SK-N-SH (cell line): ENCODE data around the gene KRT3. TPM values are rescaled to one million over a fixed set of nuclear protein-coding genes. Genes with fewer than 3 reads are reported as not detected.

Source experiments
- CTCF ChIA-PET: fragments of 300-600, 350-600 bp; formaldehyde crosslinking; extraction: SDS; loops from one replicate; lab custom pipeline; 2021; lab: Yijun Ruan, JAX
- POLR2A ChIA-PET: fragments of 350-600 bp; sonication (Branson Sonifier 250); formaldehyde crosslinking; extraction: SDS; loops from one replicate; lab custom pipeline; 2020; ENCODE audit warnings: antibody characterized with exemption, inconsistent platforms; lab: Yijun Ruan, JAX
- DNase-seq: peaks from one replicate; pipeline ENCODE4 v3.0.0; 2012
- H2AFZ ChIP-seq: fragments of 200-600 bp; sonication (generic); 2 replicates; pipeline ENCODE4 v1.8.1; 2016; ENCODE audit warnings: antibody characterized with exemption, mild to moderate bottlenecking, low read depth
- H3F3A ChIP-seq: fragments of 200-600 bp; sonication (generic); replicated peaks from 2 replicates; pipeline ENCODE3; 2016; ENCODE audit warnings: antibody characterized with exemption, mild to moderate bottlenecking; ENCODE audit not compliant: insufficient read depth
- H3K27ac ChIP-seq, 2 experiments: fragments of 200-500 bp in 1 of 2; fragments of 200-600 bp in 1 of 2; sonication (Bioruptor generic) in 1 of 2; sonication (generic), shearing (Covaris generic) in 1 of 2; 2 replicates each; pipeline versions ENCODE4 v1.5.1 to v1.6.1; 2014 to 2016; ENCODE audit warnings: low read depth in 2 of 2, inconsistent platforms in 1 of 2, low read length in 1 of 2, mild to moderate bottlenecking in 1 of 2, mixed read lengths in 1 of 2
- H3K27me3 ChIP-seq: fragments of 200-600 bp; sonication (generic), shearing (Covaris generic); 2 replicates; pipeline ENCODE4 v1.6.1; 2016; ENCODE audit warnings: mixed run types; ENCODE audit not compliant: insufficient read depth
- H3K36me3 ChIP-seq, 2 experiments: fragments of 200-500 bp in 1 of 2; fragments of 200-600 bp in 1 of 2; sonication (Bioruptor generic) in 1 of 2; sonication (generic) in 1 of 2; replicated peaks in 1 of 2; 2 replicates each; pipeline versions ENCODE3 to v1.5.1; 2014 to 2016; ENCODE audit warnings: low read length in 1 of 2, mild to moderate bottlenecking in 1 of 2; ENCODE audit not compliant: insufficient read depth in 2 of 2, control insufficient read depth in 1 of 2
- H3K4me1 ChIP-seq, 2 experiments: fragments of 200-500 bp in 1 of 2; fragments of 200-600 bp in 1 of 2; sonication (Bioruptor generic) in 1 of 2; sonication (generic), shearing (Covaris generic) in 1 of 2; 2 replicates each; pipeline versions ENCODE4 v1.5.1 to v1.6.1; 2014 to 2016; ENCODE audit warnings: low read depth in 1 of 2, low read length in 1 of 2, mixed run types in 1 of 2; ENCODE audit not compliant: insufficient read depth in 2 of 2, control insufficient read depth in 1 of 2
- H3K4me2 ChIP-seq: fragments of 200-600 bp; sonication (generic), shearing (Covaris generic); 2 replicates; pipeline ENCODE4 v1.6.1; 2017; ENCODE audit warnings: mixed run types
- H3K4me3 ChIP-seq, 2 experiments: fragments of 200-500 bp in 1 of 2; fragments of 200-600 bp in 1 of 2; sonication (Bioruptor generic) in 1 of 2; sonication (generic), shearing (Covaris generic) in 1 of 2; 2 replicates each; pipeline versions ENCODE4 v1.5.1 to v1.8.1; 2014 to 2016; ENCODE audit warnings: low read depth in 2 of 2, inconsistent platforms in 1 of 2, low read length in 1 of 2, mild to moderate bottlenecking in 1 of 2, mixed read lengths in 1 of 2, moderate library complexity in 1 of 2
- H3K79me2 ChIP-seq: fragments of 200-600 bp; sonication (generic); 2 replicates; pipeline ENCODE4 v1.8.1; 2017; ENCODE audit warnings: mild to moderate bottlenecking; ENCODE audit not compliant: insufficient read depth
- H3K9ac ChIP-seq: fragments of 200-600 bp; sonication (generic); 2 replicates; pipeline ENCODE4 v1.6.1; 2017; ENCODE audit warnings: mixed run types
- H3K9me2 ChIP-seq: fragments of 200-600 bp; sonication (generic); 2 replicates; pipeline ENCODE4 v1.6.1; 2017; ENCODE audit warnings: mixed run types
- H3K9me3 ChIP-seq: fragments of 200-600 bp; sonication (generic); 2 replicates; pipeline ENCODE4 v1.6.1; 2017; ENCODE audit warnings: mixed run types, mild to moderate bottlenecking, moderate library complexity
- H4K20me1 ChIP-seq: fragments of 200-600 bp; sonication (generic); 2 replicates; pipeline ENCODE4 v1.6.1; 2017; ENCODE audit warnings: mild to moderate bottlenecking, mixed run types; ENCODE audit not compliant: insufficient read depth
- ELF1 ChIP-seq: IDR thresholded peaks from 2 replicates; pipeline ENCODE4 v1.4.0; 2012
- EP300 ChIP-seq, 2 experiments: IDR thresholded peaks; 2 replicates each; pipeline versions ENCODE4 v1.4.0 to v1.6.1; 2012; ENCODE audit warnings: borderline replicate concordance in 1 of 2, low read depth in 1 of 2, low read length in 1 of 2
- FOSL2 ChIP-seq: IDR thresholded peaks from 2 replicates; pipeline ENCODE4 v1.4.0; 2012; ENCODE audit warnings: low read depth, mild to moderate bottlenecking, moderate library complexity, borderline replicate concordance
- FOXJ3 ChIP-seq: sonication (generic); formaldehyde crosslinking; IDR thresholded peaks from 2 replicates; pipeline ENCODE4 v1.5.1; 2020; ENCODE audit warnings: mild to moderate bottlenecking, missing genetic modification reagents
- FOXM1 ChIP-seq: IDR thresholded peaks from 2 replicates; pipeline ENCODE4 v1.4.0; 2012; ENCODE audit warnings: low read depth, mild to moderate bottlenecking
- GABPA ChIP-seq: IDR thresholded peaks from 2 replicates; pipeline ENCODE4 v1.4.0; 2012; ENCODE audit warnings: low read depth, mild to moderate bottlenecking
- GATA2 ChIP-seq: sonication (generic); formaldehyde crosslinking; IDR thresholded peaks from 2 replicates; pipeline ENCODE4 v1.5.0; 2020; ENCODE audit warnings: mild to moderate bottlenecking, missing genetic modification reagents
- JUND ChIP-seq: IDR thresholded peaks from 2 replicates; pipeline ENCODE4 v1.4.0; 2012
- MEF2A ChIP-seq: IDR thresholded peaks from 2 replicates; pipeline ENCODE4 v1.4.0; 2012; ENCODE audit warnings: low read depth, borderline replicate concordance
- MXI1 ChIP-seq: IDR thresholded peaks from 2 replicates; pipeline ENCODE4 v1.6.1; 2012; ENCODE audit warnings: mild to moderate bottlenecking, low read depth, low read length, improper control_type of control experiment
- NRF1 ChIP-seq: IDR thresholded peaks from 2 replicates; pipeline ENCODE4 v1.6.1; 2012; ENCODE audit warnings: low read depth, mild to moderate bottlenecking, low read length
- PBX3 ChIP-seq: IDR thresholded peaks from 2 replicates; pipeline ENCODE4; 2012
- POLR2AphosphoS5 ChIP-seq: IDR thresholded peaks from 2 replicates; pipeline ENCODE4 v1.6.1; 2012; ENCODE audit warnings: low read depth, low read length
- RFX5 ChIP-seq: IDR thresholded peaks from 2 replicates; pipeline ENCODE4 v1.6.1; 2012; ENCODE audit warnings: mild to moderate bottlenecking, improper control_type of control experiment, low read length
- RXRA ChIP-seq: IDR thresholded peaks from 2 replicates; pipeline ENCODE4 v1.4.0; 2012; ENCODE audit warnings: low read depth, mild to moderate bottlenecking, borderline replicate concordance
- SIN3A ChIP-seq: IDR thresholded peaks from 2 replicates; pipeline ENCODE4 v1.6.1; 2012; ENCODE audit warnings: low read depth, mild to moderate bottlenecking, low read length, moderate library complexity, borderline replicate concordance
- TAF1 ChIP-seq: IDR thresholded peaks from 2 replicates; pipeline ENCODE4 v1.6.1; 2012; ENCODE audit warnings: low read depth, mild to moderate bottlenecking, low read length, moderate library complexity, borderline replicate concordance
- TEAD4 ChIP-seq: IDR thresholded peaks from 2 replicates; pipeline ENCODE4 v1.4.0; 2012; ENCODE audit warnings: mild to moderate bottlenecking, borderline replicate concordance; ENCODE audit not compliant: insufficient read depth
- ZBTB33 ChIP-seq: IDR thresholded peaks from 2 replicates; pipeline ENCODE4 v1.4.0; 2012; ENCODE audit warnings: low read depth, borderline replicate concordance
- WGBS: methylation state at CpG from one replicate; pipeline ENCODE4 v1.1.6; 2017; ENCODE audit warnings: low lambda C conversion rate; 5-methylcytosine and 5-hydroxymethylcytosine counted together
- polyA plus RNA-seq, 3 experiments: library from polyadenylated mRNA; depleted of rRNA; stranded (reverse); fragments of >200 nt; gene quantifications; 2 replicates each; pipeline ENCODE4 v1.2.3, GENCODE V29; 2012

KRT3 gene
- polyA plus RNA-seq, 1 of the 3 experiments (the other 2 are of a cell fraction) = not detected

DNA sequence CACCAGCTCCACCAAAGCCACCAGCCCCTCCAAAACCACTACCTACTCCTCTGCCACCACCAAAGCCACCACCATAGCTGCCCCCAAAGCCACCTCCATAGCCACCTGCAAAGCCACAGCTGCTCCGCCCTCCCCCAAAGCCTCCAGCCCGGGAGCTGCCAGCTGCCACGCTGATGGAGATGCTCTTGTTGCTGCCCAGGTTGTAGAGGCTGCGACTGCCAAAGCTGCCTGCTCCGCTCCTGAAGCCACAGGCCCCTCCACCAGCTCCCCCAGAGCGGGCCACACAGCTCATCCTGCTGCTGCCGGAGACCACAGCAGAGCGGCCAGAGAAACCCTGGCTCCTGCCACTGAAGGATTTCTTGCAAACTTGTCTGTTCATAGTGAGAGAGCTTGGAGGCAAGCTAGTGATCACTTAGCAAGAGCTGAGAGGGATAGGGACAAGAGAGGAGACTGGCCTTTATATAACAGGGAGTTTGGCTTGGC, 19.0 kb downstream of the KRT3 start, which contains the start of gene KRT76:
TSS of gene KRT76 (minus strand) at position 433 of the 483 bp plus-strand sequence. CDS start at position 379, 54 bp downstream.
- POLR2A ChIA-PET = no interaction called here
- TF ChIP-seq NRF1 = no peak
- TF ChIP-seq FOXM1 = no peak
- TF ChIP-seq RFX5 = no peak
- no peak for TF ChIP-seq MXI1
- no peak for TF ChIP-seq ZBTB33
- TF ChIP-seq FOXJ3 (CRISPR knock-in tag) = no peak
- TF ChIP-seq TAF1 = no peak
- no peak for TF ChIP-seq ELF1
- TF ChIP-seq SIN3A = no peak
- TF ChIP-seq PBX3 = no peak
- Histone ChIP-seq H3K9ac (no peak within 1 kb of the TSS), H3K9me2 (no peaks in the 10 kb centered on the region), H3K79me2 (no peaks in the 10 kb centered on the region), H3K4me3 (no peak within 1 kb of the TSS), H3K9me3 (no peaks in the 10 kb centered on the region), H4K20me1 (no peaks in the 10 kb centered on the region), H3K27ac (no peak within 1 kb of the TSS), H3K4me1 (no peaks in the 10 kb centered on the region), H3K36me3 (no peaks in the 10 kb centered on the region), H2AFZ (no peak within 1 kb of the TSS), H3K4me2 (no peak within 1 kb of the TSS), H3F3A (no peaks in the 10 kb centered on the region), H3K27me3 (peaks cover 48% of the 10 kb centered on the region)
- DNase-seq = no peak
- CTCF ChIA-PET = no interaction called here
- WGBS = 47% methylated on average over 7 of the region's 8 CpGs

DNA sequence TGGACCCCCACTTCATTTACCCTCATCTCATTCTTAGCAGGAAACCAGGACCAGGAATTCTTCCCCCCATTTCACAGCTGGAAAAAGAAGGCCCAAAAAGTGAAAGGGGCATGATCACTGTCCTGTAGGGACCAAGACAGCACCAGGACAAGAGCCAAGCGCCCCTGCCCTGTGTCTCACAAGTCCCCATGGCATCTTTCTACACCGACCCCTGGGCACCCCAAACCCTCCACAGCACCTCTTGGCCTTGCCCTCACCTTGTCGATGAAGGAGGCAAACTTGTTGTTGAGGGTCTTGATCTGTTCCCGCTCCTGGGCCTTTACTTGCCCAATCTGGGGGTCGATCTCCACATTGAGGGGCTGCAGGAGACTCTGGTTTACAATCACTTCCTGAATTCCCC, 19.5 kb downstream of the KRT3 start:
- Histone ChIP-seq H3K4me2 (no peak overlapping the region), H3K9ac (no peak overlapping the region), H2AFZ (no peak overlapping the region), H4K20me1 (no peaks in the 10 kb centered on the region), H3F3A (no peaks in the 10 kb centered on the region), H3K9me2 (no peaks in the 10 kb centered on the region), H3K4me3 (no peak overlapping the region), H3K27me3 (peaks cover 53% of the 10 kb centered on the region), H3K9me3 (no peaks in the 10 kb centered on the region), H3K36me3 (no peaks in the 10 kb centered on the region), H3K27ac (no peak overlapping the region), H3K4me1 (no peaks in the 10 kb centered on the region), H3K79me2 (no peaks in the 10 kb centered on the region)
- TF ChIP-seq MEF2A (no peak), GABPA (no peak), TEAD4 (no peak), GATA2 (CRISPR knock-in tag) (no peak), JUND (no peak), FOSL2 (no peak), FOXJ3 (CRISPR knock-in tag) (no peak), TAF1 (no peak), ELF1 (no peak), RXRA (no peak), FOXM1 (no peak), EP300 (IDR thresholded peaks at IDR 0.05; ENCODE audit: borderline replicate concordance in 1 of 2, low read depth in 1 of 2, low read length in 1 of 2) (no peak), NRF1 (no peak), ZBTB33 (no peak), POLR2AphosphoS5 (no peak)
- no peak for DNase-seq
- POLR2A ChIA-PET = no interaction called here
- 15% methylated on average over 5 of the region's 5 CpGs for WGBS
- CTCF ChIA-PET = interaction anchor here (1.0 kb wide), 1 partner anchor 109 kb away, joined by 3 read pairs; no protein-coding TSS in a partner anchor
